KMS-11 (cell line): ENCODE data around the gene TENM4.

Experiments used
- H2AFZ ChIP-seq: fragments of 200-600 bp; sonication (generic); 2 replicates; pipeline ENCODE4 v1.6.1; 2016; ENCODE audit warnings: antibody characterized with exemption, mixed run types, low read depth
- H3K27ac ChIP-seq: fragments of 200-600 bp; sonication (generic); 2 replicates; pipeline ENCODE4 v1.6.1; 2016; ENCODE audit warnings: mild to moderate bottlenecking, mixed run types
- H3K27me3 ChIP-seq: fragments of 200-600 bp; sonication (generic); 2 replicates; pipeline ENCODE4 v1.6.1; 2017; ENCODE audit warnings: mild to moderate bottlenecking, low read depth, mixed run types, moderate library complexity; ENCODE audit not compliant: insufficient read depth
- H3K36me3 ChIP-seq: fragments of 200-600 bp; sonication (generic); 2 replicates; pipeline ENCODE4 v1.6.1; 2017; ENCODE audit warnings: mild to moderate bottlenecking, mixed run types; ENCODE audit not compliant: insufficient read depth
- H3K4me1 ChIP-seq: fragments of 200-600 bp; sonication (generic); 2 replicates; pipeline ENCODE4 v1.6.1; 2016; ENCODE audit warnings: mild to moderate bottlenecking, low read depth, mixed run types; ENCODE audit not compliant: poor library complexity, severe bottlenecking
- H3K4me2 ChIP-seq: fragments of 200-600 bp; sonication (generic); 2 replicates; pipeline ENCODE4 v1.7.0; 2016; ENCODE audit warnings: mild to moderate bottlenecking, mixed run types
- H3K4me3 ChIP-seq: fragments of 200-600 bp; sonication (generic); IDR thresholded peaks from 2 replicates; pipeline ENCODE4 v1.6.1; 2017; ENCODE audit warnings: low read depth, low read length, mixed read lengths; ENCODE audit not compliant: insufficient read depth
- H3K79me2 ChIP-seq: fragments of 200-600 bp; sonication (generic); 2 replicates; pipeline ENCODE4 v1.6.1; 2016; ENCODE audit warnings: low read depth, mixed run types; ENCODE audit not compliant: insufficient read depth
- H3K9ac ChIP-seq: fragments of 200-600 bp; sonication (generic); 2 replicates; pipeline ENCODE4 v1.6.1; 2016; ENCODE audit warnings: mild to moderate bottlenecking, mixed run types
- H4K20me1 ChIP-seq: fragments of 200-600 bp; sonication (generic); 2 replicates; pipeline ENCODE4 v1.6.1; 2016; ENCODE audit warnings: mild to moderate bottlenecking, mixed run types; ENCODE audit not compliant: insufficient read depth
- TF ChIP-seq, protein P1 (sequence below): fragments of 200-600 bp; sonication (generic); conservative IDR thresholded peaks from 2 replicates; pipeline ENCODE4 v1.6.1; 2017; ENCODE audit warnings: low read depth, mild to moderate bottlenecking, antibody characterized with exemption, low read length, moderate library complexity, mixed read lengths

TENM4 gene

DNA sequence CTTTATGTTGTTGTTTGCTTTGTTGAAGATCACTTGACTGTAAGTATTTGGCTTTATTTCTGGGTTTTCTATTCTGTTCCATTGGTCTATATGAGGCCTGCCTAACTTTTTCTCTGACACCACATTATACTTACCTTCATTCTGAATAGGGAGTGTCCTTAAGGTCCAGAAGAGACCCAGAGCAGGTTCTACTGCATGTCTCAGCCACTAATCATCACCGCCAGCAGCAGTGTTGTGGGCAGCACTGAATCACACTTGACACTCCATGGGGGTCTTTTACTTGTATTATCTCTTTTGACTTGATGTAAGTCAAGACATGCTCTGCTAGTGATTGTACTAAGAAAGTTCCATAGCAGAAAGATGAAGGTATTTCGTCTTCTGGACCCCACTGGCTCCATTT, 274.9 kb downstream of the TENM4 start:
- H3K4me3 ChIP-seq: no peak overlapping the region
- no peak overlapping the region for H2AFZ ChIP-seq
- TF ChIP-seq, protein P1, sequence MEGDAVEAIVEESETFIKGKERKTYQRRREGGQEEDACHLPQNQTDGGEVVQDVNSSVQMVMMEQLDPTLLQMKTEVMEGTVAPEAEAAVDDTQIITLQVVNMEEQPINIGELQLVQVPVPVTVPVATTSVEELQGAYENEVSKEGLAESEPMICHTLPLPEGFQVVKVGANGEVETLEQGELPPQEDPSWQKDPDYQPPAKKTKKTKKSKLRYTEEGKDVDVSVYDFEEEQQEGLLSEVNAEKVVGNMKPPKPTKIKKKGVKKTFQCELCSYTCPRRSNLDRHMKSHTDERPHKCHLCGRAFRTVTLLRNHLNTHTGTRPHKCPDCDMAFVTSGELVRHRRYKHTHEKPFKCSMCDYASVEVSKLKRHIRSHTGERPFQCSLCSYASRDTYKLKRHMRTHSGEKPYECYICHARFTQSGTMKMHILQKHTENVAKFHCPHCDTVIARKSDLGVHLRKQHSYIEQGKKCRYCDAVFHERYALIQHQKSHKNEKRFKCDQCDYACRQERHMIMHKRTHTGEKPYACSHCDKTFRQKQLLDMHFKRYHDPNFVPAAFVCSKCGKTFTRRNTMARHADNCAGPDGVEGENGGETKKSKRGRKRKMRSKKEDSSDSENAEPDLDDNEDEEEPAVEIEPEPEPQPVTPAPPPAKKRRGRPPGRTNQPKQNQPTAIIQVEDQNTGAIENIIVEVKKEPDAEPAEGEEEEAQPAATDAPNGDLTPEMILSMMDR: no peak
- no peak overlapping the region for H3K27ac ChIP-seq
- H3K4me1 ChIP-seq: no peaks in the 10 kb centered on the region
- H3K36me3 ChIP-seq: no peaks in the 10 kb centered on the region
- H3K27me3 ChIP-seq: no peaks in the 10 kb centered on the region
- no peak overlapping the region for H3K9ac ChIP-seq
- no peaks in the 10 kb centered on the region for H4K20me1 ChIP-seq
- H3K4me2 ChIP-seq: no peak overlapping the region
- H3K79me2 ChIP-seq: no peaks in the 10 kb centered on the region

DNA sequence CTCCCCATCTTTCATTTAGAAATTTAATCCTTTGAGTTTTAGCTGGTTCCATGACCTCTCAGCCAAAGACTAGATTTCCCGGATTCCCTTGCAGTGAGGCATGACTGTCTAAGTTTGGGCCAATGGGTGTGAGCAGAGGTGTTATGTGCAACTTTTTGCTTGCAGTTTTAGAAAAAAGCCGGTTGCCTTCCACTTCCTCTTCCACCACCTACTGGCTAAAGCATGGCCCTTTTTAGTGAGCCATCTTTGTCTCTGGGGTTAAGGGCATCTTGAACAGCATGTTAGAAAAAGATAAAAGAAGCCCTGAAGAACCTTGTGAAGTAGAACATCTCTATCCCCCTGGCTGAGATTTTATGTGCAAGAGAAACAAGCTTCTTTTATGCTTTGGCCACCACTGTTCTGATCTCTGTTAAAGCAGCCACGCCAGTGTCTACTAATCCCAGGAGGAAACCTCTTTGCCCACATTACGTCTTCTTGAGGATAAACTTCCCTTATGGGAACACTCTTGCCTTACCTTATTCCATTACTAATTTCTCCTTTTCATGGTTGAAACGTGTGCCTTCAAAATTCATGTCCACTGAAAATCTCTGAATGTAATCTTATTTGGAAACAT, 279.9 kb downstream of the TENM4 start:
- Histone ChIP-seq H3K4me2 (no peak overlapping the region), H2AFZ (no peak overlapping the region), H3K27me3 (no peaks in the 10 kb centered on the region)

DNA sequence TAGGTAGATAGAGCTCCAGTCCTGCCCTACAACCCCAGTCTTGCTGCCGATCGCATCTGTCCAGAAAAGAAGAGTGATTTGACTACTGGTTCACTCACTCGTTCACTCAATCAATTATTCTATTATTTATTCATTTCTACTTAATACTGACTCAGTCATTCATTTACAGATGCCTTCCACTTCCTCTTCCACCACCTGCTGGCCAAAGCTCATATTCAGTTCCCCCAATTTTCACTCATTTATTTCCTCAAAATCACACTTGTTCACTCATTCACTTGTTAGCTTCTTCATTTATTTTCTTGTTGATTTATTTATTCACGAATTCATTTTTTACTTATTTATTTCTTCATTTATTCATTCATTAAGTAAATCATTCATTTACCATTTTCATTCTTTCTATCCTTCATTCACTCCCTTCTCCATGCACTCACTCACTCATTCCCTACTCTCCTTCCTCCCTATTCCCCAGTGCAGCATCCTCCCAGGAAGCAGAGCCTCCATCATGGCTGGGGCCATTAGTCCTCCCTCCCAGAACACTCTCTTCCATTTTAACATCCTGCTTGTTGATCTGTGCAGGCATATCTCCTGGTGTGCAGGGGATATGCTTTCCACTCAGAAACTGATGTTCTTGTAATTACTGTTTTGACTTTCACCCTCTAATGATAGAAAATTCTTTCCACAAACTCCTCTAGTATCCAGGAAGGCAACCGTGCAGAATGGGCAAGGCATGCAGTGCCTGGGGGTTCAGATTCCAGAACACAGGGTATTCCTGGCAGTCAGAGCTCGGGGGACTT, 281.0 kb downstream of the TENM4 start:
- Histone ChIP-seq H3K27me3 (no peaks in the 10 kb centered on the region), H3K4me1 (no peaks in the 10 kb centered on the region), H3K9ac (no peak overlapping the region), H4K20me1 (no peaks in the 10 kb centered on the region), H3K27ac (no peak overlapping the region), H3K4me3 (no peak overlapping the region), H3K4me2 (no peak overlapping the region), H3K36me3 (no peaks in the 10 kb centered on the region), H3K79me2 (no peaks in the 10 kb centered on the region), H2AFZ (no peak overlapping the region)
- TF ChIP-seq, protein P1: no peak

More for the DNA sequence above, 279.9 kb downstream of the TENM4 start:
- no peaks in the 10 kb centered on the region for H3K36me3 ChIP-seq
- H3K4me1 ChIP-seq: no peaks in the 10 kb centered on the region
- H3K79me2 ChIP-seq: no peaks in the 10 kb centered on the region
- no peaks in the 10 kb centered on the region for H4K20me1 ChIP-seq
- TF ChIP-seq, protein P1: no peak
- H3K9ac ChIP-seq: no peak overlapping the region
- H3K4me3 ChIP-seq: no peak overlapping the region
- H3K27ac ChIP-seq: no peak overlapping the region

DNA sequence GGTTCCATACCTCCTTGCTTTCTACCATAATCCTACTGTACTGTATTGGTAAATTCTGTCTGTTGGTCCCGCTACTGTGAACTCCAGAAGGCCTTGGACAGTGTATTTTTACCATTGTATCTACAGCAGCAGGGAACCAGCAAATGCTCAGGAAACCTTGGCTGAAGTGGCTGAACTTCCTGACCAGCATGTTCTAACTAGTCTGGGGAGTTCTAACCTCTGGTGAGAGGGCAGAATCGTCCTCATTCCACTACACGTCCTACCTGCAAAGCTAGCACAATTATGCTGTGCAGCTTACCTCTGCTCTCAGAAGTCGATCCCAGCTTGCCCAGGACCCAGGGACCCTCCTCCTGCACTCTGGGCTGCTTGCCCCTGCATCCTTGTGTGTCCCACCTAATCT, 283.1 kb downstream of the TENM4 start:
- no peaks in the 10 kb centered on the region for H3K79me2 ChIP-seq
- H3K4me2 ChIP-seq: no peak overlapping the region
- H3K27ac ChIP-seq: no peak overlapping the region
- TF ChIP-seq, protein P1: no peak
- no peaks in the 10 kb centered on the region for H3K27me3 ChIP-seq
- no peaks in the 10 kb centered on the region for H3K36me3 ChIP-seq
- H3K4me1 ChIP-seq: no peaks in the 10 kb centered on the region
- no peak overlapping the region for H2AFZ ChIP-seq
- H4K20me1 ChIP-seq: no peaks in the 10 kb centered on the region
- no peak overlapping the region for H3K4me3 ChIP-seq
- H3K9ac ChIP-seq: no peak overlapping the region
